ENCODE results near the gene UQCRC2.
A peak's percentile ranks its signal among the peaks of the same experiment; 100 is the strongest.
"Not testable (repeated sequence)": the region's sequence is repeated elsewhere in the genome, so short reads cannot be mapped to it uniquely, and the experiment has no call there.

The UQCRC2 gene

DNA sequence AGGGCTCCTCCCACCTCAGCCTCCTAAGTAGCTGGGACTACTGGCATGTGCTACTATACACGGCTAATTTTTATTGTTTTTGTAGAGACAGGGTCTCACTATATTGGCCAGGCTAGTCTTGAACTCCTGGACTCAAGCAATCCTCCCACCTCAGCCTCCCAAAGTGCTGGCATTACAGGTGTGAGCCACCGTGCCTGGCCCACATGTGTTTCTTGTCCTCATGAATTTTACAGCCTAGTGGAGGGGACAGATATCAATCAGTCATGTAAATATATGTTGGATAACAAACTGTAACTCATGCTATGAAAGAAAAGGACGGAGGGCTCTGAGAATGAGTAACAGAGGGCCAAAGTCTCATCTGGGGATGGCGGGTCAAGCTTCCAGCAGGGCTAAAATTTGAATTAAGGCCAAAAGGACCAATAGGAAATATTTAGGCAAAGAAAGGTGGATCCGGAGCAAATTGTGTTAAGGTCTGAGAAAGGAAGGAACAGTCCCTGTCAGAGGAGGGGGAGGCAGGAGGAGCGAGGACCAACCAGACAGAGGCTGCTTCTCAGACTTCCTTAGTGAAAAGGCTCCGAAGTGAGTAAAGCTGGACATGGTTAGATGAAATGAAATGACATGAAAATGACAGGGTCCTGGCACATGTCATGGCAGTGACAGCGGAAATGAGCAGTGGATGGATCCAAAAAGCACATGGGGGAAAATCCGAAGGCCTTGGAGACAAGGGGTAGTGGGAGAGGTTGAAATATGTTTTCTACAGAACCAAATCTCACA, 43.9 kb downstream of the UQCRC2 start:
- WGBS: 92% methylated on average over 8 of the region's 9 CpGs
- H3K4me1 ChIP-seq (ENCODE audit: control insufficient read depth, insufficient read depth, low read depth, low read length): peaks cover 5% of the 10 kb centered on the region
- H3K18ac ChIP-seq (ENCODE audit: low read depth in 1 of 2, low read length in 2 of 2): no peak overlapping the region
- no peaks in the 10 kb centered on the region for H3K27me3 ChIP-seq (ENCODE audit: control insufficient read depth in 1 of 2, insufficient read depth in 1 of 2, low read length in 2 of 2)
- H3K4me3 ChIP-seq (ENCODE audit: insufficient read depth in 1 of 2, low read depth in 1 of 2, low read length in 2 of 2): no peak overlapping the region
- no peak overlapping the region for H2BK12ac ChIP-seq (ENCODE audit: low read length in 2 of 2)
- no peak overlapping the region for H4K8ac ChIP-seq (ENCODE audit: low read length)
- H2BK5ac ChIP-seq (ENCODE audit: low read depth, low read length, poor library complexity, severe bottlenecking): no peak overlapping the region
- no peak overlapping the region for H2BK15ac ChIP-seq (ENCODE audit: low read depth, poor library complexity, severe bottlenecking)
- H2AFZ ChIP-seq (ENCODE audit: low read depth, low read length): no peak overlapping the region
- H3K23ac ChIP-seq (ENCODE audit: low read length in 2 of 2): no peak overlapping the region
- no peak overlapping the region for H3K4me2 ChIP-seq (ENCODE audit: low read length, poor library complexity, severe bottlenecking)
- H3K79me1 ChIP-seq (replicated peaks; ENCODE audit: low read length, poor library complexity, severe bottlenecking): no peaks in the 10 kb centered on the region
- no peak overlapping the region for H2BK120ac ChIP-seq (ENCODE audit: low read depth, low read length)
- no peak overlapping the region for H2AK5ac ChIP-seq (ENCODE audit: low read length, severe bottlenecking)
- no peak overlapping the region for H3K4ac ChIP-seq (ENCODE audit: low read depth in 1 of 2, low read length in 2 of 2)
- H3K9ac ChIP-seq (ENCODE audit: low read length): no peak overlapping the region
- no peaks in the 10 kb centered on the region for H3K9me3 ChIP-seq (ENCODE audit: control insufficient read depth, low read length)
- H4K91ac ChIP-seq (ENCODE audit: low read length): no peak overlapping the region
- H3K36me3 ChIP-seq (ENCODE audit: control insufficient read depth in 1 of 2, insufficient read depth in 2 of 2, low read depth in 1 of 2, low read length in 2 of 2): no peaks in the 10 kb centered on the region
- H3K14ac ChIP-seq (ENCODE audit: low read length in 2 of 2): no peak overlapping the region
- DNase-seq: no peak
- no peak overlapping the region for H3K27ac ChIP-seq (ENCODE audit: low read length, poor library complexity, severe bottlenecking)

DNA sequence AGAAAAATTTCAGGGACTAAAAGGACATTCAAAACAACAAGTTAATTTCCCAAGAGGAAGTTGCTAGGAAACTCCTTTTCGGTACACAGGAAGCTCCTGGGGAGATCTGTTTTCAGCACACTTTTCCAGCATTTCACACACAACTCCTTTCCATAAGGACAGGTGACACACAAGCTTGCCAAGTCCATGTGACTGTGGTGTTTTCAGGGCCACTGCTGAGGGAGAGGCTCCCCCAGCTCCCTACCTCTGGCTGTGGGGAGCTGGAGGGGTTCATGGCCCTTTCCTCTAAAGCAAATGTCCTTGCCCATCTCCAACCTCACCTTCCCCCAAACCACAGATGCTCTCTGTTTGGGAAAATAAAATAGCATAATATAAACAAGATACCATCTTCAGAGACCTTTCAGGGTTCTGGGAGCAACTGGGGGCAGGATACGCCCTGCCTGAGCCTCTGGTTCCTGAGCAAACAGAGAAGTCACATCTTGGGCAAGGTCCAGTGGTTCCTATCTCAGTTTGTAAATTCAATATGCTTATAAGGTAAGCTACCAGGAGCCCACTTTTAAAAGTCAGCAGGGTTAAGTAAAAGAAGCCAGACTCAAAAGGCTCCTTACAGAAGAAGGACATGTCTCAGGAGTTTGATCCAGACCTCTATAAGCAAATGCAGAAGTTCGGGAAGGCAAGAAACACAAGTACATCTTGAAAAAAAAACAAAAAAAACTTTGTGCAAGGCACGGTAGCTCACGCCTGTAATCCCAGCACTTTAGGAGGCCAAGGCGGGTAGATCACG, 44.7 kb downstream of the UQCRC2 start:
- Histone ChIP-seq H3K14ac (ENCODE audit: low read length in 2 of 2) (no peak overlapping the region), H3K79me1 (replicated peaks; ENCODE audit: low read length, poor library complexity, severe bottlenecking) (no peaks in the 10 kb centered on the region), H2BK5ac (ENCODE audit: low read depth, low read length, poor library complexity, severe bottlenecking) (no peak overlapping the region), H3K23ac (ENCODE audit: low read length in 2 of 2) (no peak overlapping the region), H3K4me2 (ENCODE audit: low read length, poor library complexity, severe bottlenecking) (no peak overlapping the region), H3K4me1 (ENCODE audit: control insufficient read depth, insufficient read depth, low read depth, low read length) (peaks cover 5% of the 10 kb centered on the region), H2AFZ (ENCODE audit: low read depth, low read length) (no peak overlapping the region), H2BK15ac (ENCODE audit: low read depth, poor library complexity, severe bottlenecking) (no peak overlapping the region), H2BK12ac (ENCODE audit: low read length in 2 of 2) (no peak overlapping the region), H3K9ac (ENCODE audit: low read length) (no peak overlapping the region), H3K36me3 (ENCODE audit: control insufficient read depth in 1 of 2, insufficient read depth in 2 of 2, low read depth in 1 of 2, low read length in 2 of 2) (no peaks in the 10 kb centered on the region), H3K9me3 (ENCODE audit: control insufficient read depth, low read length) (no peaks in the 10 kb centered on the region), H2BK120ac (ENCODE audit: low read depth, low read length) (no peak overlapping the region), H3K4ac (ENCODE audit: low read depth in 1 of 2, low read length in 2 of 2) (no peak overlapping the region), H4K91ac (ENCODE audit: low read length) (no peak overlapping the region), H3K4me3 (ENCODE audit: insufficient read depth in 1 of 2, low read depth in 1 of 2, low read length in 2 of 2) (no peak overlapping the region), H4K8ac (ENCODE audit: low read length) (no peak overlapping the region), H3K27ac (ENCODE audit: low read length, poor library complexity, severe bottlenecking) (no peak overlapping the region), H2AK5ac (ENCODE audit: low read length, severe bottlenecking) (no peak overlapping the region), H3K18ac (ENCODE audit: low read depth in 1 of 2, low read length in 2 of 2) (no peak overlapping the region), H3K27me3 (ENCODE audit: control insufficient read depth in 1 of 2, insufficient read depth in 1 of 2, low read length in 2 of 2) (peaks cover 0 to under 1% of the 10 kb centered on the region in 2 experiments)
- no peak for DNase-seq
- 84% methylated on average over 7 of the region's 7 CpGs for WGBS

DNA sequence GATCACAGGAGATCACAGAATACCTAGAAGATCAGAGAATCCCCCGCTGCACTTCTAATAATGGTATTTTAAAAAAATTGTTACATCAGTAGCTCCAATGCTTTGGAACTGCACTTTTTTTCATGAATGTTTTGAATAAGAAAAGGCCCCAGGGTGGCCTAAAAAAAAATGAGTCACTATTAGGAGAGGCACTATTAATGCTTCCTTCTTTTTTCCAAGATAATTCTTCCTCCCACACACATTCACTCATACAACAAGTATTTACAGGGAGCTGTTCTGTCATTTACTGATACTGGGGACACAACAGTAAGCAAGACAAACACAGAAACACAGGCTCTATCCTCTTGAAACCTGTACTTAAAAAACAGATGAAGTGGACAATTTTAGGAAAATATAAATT, 48.4 kb downstream of the UQCRC2 start:
- no peak overlapping the region for H2BK5ac ChIP-seq (ENCODE audit: low read depth, low read length, poor library complexity, severe bottlenecking)
- H3K14ac ChIP-seq (ENCODE audit: low read length in 2 of 2): no peak overlapping the region
- H3K23ac ChIP-seq (ENCODE audit: low read length in 2 of 2): no peak overlapping the region
- no peak overlapping the region for H2BK12ac ChIP-seq (ENCODE audit: low read length in 2 of 2)
- no peak overlapping the region for H2BK120ac ChIP-seq (ENCODE audit: low read depth, low read length)
- peaks cover 5% of the 10 kb centered on the region for H3K4me1 ChIP-seq (ENCODE audit: control insufficient read depth, insufficient read depth, low read depth, low read length)
- H2BK15ac ChIP-seq (ENCODE audit: low read depth, poor library complexity, severe bottlenecking): no peak overlapping the region
- no peak overlapping the region for H4K8ac ChIP-seq (ENCODE audit: low read length)
- no CpG with 5 or more reads among the region's 1 CpG for WGBS
- no peak overlapping the region for H4K91ac ChIP-seq (ENCODE audit: low read length)
- H3K4me2 ChIP-seq (ENCODE audit: low read length, poor library complexity, severe bottlenecking): no peak overlapping the region
- H3K27me3 ChIP-seq (ENCODE audit: control insufficient read depth in 1 of 2, insufficient read depth in 1 of 2, low read length in 2 of 2): peaks cover 0 to 21% of the 10 kb centered on the region in 2 experiments
- no peak overlapping the region for H3K4ac ChIP-seq (ENCODE audit: low read depth in 1 of 2, low read length in 2 of 2)
- no peaks in the 10 kb centered on the region for H3K79me1 ChIP-seq (replicated peaks; ENCODE audit: low read length, poor library complexity, severe bottlenecking)
- peak overlapping the region; percentile 80 for H3K9ac ChIP-seq (ENCODE audit: low read length)
- no peaks in the 10 kb centered on the region for H3K36me3 ChIP-seq (ENCODE audit: control insufficient read depth in 1 of 2, insufficient read depth in 2 of 2, low read depth in 1 of 2, low read length in 2 of 2)
- H3K27ac ChIP-seq (ENCODE audit: low read length, poor library complexity, severe bottlenecking): no peak overlapping the region
- H3K4me3 ChIP-seq (ENCODE audit: insufficient read depth in 1 of 2, low read depth in 1 of 2, low read length in 2 of 2): peak overlapping the region in 1 of 2 experiments; percentile 66
- no peaks in the 10 kb centered on the region for H3K9me3 ChIP-seq (ENCODE audit: control insufficient read depth, low read length)
- no peak overlapping the region for H2AK5ac ChIP-seq (ENCODE audit: low read length, severe bottlenecking)
- H3K18ac ChIP-seq (ENCODE audit: low read depth in 1 of 2, low read length in 2 of 2): no peak overlapping the region
- DNase-seq: peak; percentile 39
- no peak overlapping the region for H2AFZ ChIP-seq (ENCODE audit: low read depth, low read length)

DNA sequence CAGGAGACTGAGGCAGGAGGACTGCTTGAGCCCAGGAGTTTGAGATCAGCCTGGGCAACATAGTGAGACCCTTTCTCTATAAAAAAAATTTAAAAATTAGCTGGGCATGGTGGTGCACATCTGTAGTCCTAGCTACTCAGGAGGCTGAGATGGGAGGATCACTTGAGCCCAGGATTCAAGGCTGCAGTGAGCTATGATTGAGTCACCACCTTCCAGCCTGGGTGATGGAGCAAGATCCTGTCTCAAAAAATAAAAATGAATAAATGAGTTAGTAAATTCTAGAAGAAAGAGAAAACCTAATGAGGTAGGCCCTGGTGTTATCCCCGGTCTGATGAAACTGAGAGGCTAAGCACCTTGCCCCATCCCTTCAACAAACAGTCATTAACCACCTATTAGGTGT, 48.9 kb downstream of the UQCRC2 start:
- not testable (repeated sequence) for H2BK15ac ChIP-seq (ENCODE audit: low read depth, poor library complexity, severe bottlenecking); H3K18ac ChIP-seq (ENCODE audit: low read depth in 1 of 2, low read length in 2 of 2); H3K14ac ChIP-seq (ENCODE audit: low read length in 2 of 2); H3K9me3 ChIP-seq (ENCODE audit: control insufficient read depth, low read length); H3K79me1 ChIP-seq (replicated peaks; ENCODE audit: low read length, poor library complexity, severe bottlenecking); H2BK120ac ChIP-seq (ENCODE audit: low read depth, low read length); H4K8ac ChIP-seq (ENCODE audit: low read length); H3K27ac ChIP-seq (ENCODE audit: low read length, poor library complexity, severe bottlenecking); H3K4me1 ChIP-seq (ENCODE audit: control insufficient read depth, insufficient read depth, low read depth, low read length); H3K4me3 ChIP-seq (ENCODE audit: insufficient read depth in 1 of 2, low read depth in 1 of 2, low read length in 2 of 2); H2AFZ ChIP-seq (ENCODE audit: low read depth, low read length); H3K4ac ChIP-seq (ENCODE audit: low read depth in 1 of 2, low read length in 2 of 2); H3K4me2 ChIP-seq (ENCODE audit: low read length, poor library complexity, severe bottlenecking); H2BK5ac ChIP-seq (ENCODE audit: low read depth, low read length, poor library complexity, severe bottlenecking); H2BK12ac ChIP-seq (ENCODE audit: low read length in 2 of 2); H3K23ac ChIP-seq (ENCODE audit: low read length in 2 of 2); H3K36me3 ChIP-seq (ENCODE audit: control insufficient read depth in 1 of 2, insufficient read depth in 2 of 2, low read depth in 1 of 2, low read length in 2 of 2); DNase-seq; H4K91ac ChIP-seq (ENCODE audit: low read length); H2AK5ac ChIP-seq (ENCODE audit: low read length, severe bottlenecking)
- WGBS: no CpG with 5 or more reads among the region's 1 CpG
- H3K9ac ChIP-seq (ENCODE audit: low read length): peak overlapping the region; percentile 80
- H3K27me3 ChIP-seq (ENCODE audit: control insufficient read depth in 1 of 2, insufficient read depth in 1 of 2, low read length in 2 of 2): peaks cover 0 to 21% of the 10 kb centered on the region in 2 experiments

Data from mesenchymal stem cell (in vitro differentiated cells and primary cell).